Vagina (tissue), 2 donors: ENCODE results near the gene CHST2.

ENCODE experiments used
- CTCF ChIP-seq, 3 experiments: fragments of 450-650 bp in 2 of 3; fragments of 200-600 bp in 1 of 3; sonication (generic) in 1 of 3; IDR thresholded peaks; one replicate each; pipeline ENCODE4 v1.5.1; 2017 to 2019; ENCODE audit warnings: antibody characterized with exemption in 3 of 3, mild to moderate bottlenecking in 2 of 3, moderate library complexity in 2 of 3
- POLR2A ChIP-seq, 2 donors: fragments of 450-650 bp; IDR thresholded peaks; one replicate each; pipeline ENCODE4 v1.6.1; 2017; ENCODE audit warnings: antibody characterized with exemption in 2 of 2, mild to moderate bottlenecking in 2 of 2, moderate library complexity in 2 of 2

GRCh38 chr3:143170676-143171075 lies 51.1 kb downstream of the CHST2 start:
- TF ChIP-seq POLR2A (IDR thresholded peaks at IDR 0.05), result no peak
- TF ChIP-seq CTCF (IDR thresholded peaks at IDR 0.05), result no peak
